GM21619 (cell line): ENCODE measurements around the gene PFKFB3.
"Not testable (repeated sequence)": the region's sequence is repeated elsewhere in the genome, so short reads cannot be mapped to it uniquely, and the experiment has no call there.

Source experiments
- ATAC-seq: cut with Tn5 transposase; IDR thresholded peaks from one replicate; pipeline ENCODE4 v1.9.1; 2021; ENCODE audit not compliant: unreplicated experiment

Gene PFKFB3

DNA sequence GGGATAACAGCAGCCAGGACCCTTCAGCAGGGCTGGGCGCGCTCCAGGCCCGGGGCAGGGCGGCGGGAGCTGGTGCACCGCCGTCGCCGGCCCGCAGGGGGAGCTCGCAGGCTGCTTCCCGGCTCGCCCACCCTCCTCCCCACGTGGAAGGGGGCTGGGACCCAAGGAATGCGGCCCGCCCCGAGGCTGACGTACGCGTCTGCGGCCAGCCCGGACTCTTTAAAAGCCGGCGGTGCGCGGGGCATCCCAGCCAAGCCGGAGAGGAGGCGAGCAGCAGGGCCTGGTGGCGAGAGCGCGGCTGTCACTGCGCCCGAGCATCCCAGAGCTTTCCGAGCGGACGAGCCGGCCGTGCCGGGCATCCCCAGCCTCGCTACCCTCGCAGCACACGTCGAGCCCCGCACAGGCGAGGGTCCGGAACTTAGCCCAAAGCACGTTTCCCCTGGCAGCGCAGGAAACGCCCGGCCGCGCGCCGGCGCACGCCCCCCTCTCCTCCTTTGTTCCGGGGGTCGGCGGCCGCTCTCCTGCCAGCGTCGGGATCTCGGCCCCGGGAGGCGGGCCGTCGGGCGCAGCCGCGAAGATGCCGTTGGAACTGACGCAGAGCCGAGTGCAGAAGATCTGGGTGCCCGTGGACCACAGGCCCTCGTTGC is at the start of gene PFKFB3:
PFKFB3 (plus strand) TSS at position 249 of the 647 bp plus-strand sequence; CDS start at position 578, 329 bp downstream.
- ATAC-seq: peak; percentile 67

DNA sequence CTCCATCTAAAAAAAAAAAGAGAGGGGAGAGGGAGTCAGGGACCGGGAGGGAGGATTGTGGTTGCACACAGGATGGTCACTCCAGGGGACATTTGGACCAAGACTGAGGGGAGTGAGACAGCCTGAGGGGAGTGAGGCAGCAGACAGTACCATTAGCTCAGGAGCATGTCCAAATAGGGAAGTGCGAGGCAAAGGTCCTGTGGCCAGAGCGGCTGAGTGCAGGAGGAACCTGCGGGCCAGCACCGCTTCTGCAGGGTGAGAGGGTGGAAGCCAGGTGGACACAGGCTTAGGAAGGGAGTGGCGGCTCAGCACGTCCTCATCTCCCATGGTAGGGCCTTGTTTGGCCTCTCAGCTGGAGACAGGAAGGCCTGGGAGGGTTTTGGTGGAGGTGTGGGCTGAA is 48.9 kb upstream of the PFKFB3 start:
- ATAC-seq: no peak

DNA sequence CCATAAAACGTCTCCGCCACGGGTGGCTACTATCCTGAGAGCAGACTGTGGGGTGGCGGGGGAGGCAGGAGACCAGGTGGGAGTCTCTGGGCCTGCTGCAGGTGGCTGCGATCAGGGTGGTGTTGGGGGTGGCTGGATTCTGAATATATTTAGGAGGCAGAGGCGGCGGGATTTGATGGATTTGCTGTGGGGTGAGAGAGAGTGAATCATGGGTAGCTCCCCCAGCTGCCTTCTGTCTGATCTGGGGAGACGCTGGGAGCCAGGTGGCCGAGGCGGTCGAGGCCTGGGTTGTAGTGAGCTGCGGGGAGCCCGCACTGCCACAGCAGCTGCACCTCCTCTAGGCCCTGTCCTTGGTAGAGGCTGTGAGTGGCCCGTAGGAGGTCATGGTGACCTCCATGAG is 48.2 kb upstream of the PFKFB3 start:
- no peak for ATAC-seq

DNA sequence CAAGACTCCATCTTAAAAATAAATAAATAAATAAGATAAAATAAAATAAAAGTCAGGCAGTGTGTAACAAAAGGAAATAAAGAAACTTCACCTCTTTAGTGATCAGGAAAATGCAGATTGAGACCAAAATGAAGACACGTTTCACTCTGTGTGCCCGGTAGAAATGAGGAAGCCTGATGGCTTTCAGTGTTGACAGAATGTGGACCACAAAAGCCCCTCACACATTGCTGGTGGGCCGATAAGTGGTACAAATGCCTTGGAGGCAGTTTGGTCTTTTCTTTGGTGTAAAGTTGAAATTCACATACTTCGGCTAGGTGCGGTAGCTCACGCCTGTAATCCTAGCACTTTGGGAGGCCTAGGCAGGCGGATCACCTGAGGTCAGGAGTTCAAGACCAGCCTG is 44.5 kb upstream of the PFKFB3 start:
- no peak for ATAC-seq

DNA sequence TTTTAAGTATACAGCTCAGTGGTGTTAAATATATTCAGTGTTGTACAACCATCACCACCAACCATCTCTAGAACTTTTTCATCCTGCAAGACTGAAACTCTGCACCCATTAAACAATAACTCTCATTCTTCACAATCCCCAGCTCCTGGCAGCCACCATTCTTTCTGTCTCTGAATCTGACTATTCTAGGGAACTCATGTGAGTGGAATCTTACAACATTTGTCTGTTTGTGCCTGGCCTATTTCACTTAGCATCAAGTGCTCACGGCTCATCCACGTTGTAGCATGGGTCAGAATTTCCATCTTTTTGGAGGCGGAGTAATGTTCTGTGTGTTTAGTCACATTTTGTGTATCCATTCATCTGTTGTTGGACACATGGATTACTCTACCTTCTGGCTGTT is 40.8 kb upstream of the PFKFB3 start:
- ATAC-seq: no peak

DNA sequence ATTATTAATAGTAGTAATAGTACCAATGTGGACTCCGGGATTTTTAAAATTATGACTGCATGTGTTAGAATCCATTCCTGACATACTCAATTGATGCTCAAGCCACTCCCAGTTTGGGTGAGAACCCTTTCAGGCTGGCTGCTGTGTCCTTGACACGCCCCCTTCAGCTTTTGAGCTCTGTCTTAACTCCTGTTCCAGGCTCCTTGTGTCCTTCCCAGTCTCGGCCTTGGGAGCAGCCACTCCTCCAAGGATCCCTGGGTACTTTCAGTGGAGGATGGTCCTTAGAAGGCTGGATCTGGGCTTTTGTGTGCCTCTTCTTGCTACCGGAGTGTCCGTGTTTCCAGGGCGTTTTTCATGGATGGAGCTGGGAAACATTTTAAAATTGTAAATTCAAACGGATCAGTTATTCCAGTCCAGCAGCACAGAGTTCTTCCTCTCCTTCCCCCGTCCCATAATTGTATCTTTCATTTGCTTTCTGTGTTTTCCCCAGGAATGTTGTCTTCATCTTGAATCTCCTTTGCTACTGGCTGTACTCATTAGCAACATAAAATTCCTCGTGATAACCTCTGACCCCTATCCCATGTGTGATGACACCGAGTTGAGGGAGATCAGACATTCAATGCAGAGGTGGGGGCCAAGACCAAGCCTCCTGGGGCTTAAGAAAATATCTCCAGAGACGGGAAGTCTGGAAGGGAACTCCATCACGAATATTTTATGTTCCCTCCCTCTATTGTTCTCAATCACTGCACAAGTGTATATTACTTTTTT is 40.0 kb upstream of the PFKFB3 start:
- no peak for ATAC-seq

DNA sequence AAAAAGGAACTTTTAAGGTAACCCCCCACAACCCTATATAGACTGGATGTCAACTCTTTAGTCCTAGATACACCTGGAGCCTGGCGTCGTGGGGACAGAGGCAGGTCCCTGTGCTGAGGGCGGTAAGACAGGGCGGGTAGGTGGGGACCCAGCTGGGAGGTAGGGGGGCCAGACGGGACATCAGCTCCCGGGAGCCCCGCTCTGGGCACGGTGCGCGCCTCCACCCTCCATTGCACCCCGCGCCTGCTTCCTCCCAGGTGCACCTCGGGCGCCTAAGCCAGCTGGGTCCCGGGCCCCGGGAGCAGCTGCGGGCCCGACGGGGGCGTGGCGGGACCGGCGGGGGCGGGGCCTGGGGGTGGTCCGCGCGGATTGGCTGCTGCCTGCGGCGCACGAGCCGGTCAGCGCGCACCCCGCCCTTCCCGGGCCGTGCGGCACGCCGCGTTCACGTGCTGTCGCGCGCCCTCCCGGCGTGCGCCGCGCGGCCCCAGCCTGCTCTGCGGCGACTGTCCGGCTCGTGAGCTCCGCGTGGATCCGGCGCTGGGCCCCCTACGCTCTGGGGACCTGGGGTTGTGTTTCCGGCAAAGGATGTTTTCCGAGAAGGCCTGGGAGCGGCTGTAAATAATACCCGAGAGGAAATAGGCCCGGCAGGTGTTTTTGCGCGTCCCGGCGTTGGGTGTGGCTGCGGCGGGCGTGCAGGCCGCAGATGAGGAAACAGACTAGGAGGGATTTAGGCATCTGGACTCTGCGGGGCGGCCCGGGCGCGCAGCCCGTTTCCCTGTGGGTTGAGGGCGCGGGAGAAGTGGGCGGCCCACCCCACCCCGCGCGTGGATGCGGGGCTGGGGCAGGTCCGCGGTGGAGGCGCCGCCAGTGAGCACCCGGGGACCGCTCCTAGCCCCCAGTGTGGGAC is 39.1 kb upstream of the PFKFB3 start:
- ATAC-seq: peak; percentile 92

DNA sequence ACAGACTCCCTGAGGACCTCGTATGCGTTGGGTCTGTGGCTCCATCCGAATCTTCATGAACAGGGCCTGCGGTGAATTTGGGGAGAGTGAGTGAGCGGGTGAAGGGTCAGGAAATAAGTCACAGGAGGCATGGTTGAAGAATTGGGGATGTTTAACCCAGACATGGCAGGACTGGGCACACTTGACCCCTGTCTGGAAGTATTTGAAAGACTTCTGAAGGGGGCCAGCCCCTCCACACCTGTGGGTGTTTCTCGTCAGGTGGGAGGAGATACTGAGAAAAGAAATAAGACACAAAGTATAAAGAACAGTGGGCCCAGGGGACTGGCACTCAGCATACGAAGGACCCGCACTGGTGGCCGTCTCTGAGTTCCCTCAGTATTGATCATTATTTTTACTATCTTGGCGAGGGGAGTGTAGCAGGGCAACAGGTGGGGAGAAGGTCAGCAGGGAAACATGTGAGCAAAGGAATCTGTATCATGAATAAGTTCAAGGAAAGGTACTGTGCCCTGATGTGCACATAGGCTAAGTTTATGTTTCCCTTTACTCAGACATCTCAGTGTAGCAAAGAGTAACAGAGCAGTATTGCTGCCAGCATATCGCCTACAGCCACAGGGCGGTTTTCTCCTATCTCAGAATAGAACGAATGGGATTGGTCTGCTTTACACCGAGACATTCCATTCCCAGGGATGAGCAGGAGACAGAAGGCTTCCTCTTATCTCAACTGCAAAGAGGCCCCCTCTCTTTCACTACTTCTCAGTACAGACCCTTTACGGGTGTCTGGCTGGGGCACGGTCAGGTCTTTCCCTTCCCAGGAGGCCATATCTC is 38.2 kb upstream of the PFKFB3 start:
- ATAC-seq: no peak

DNA sequence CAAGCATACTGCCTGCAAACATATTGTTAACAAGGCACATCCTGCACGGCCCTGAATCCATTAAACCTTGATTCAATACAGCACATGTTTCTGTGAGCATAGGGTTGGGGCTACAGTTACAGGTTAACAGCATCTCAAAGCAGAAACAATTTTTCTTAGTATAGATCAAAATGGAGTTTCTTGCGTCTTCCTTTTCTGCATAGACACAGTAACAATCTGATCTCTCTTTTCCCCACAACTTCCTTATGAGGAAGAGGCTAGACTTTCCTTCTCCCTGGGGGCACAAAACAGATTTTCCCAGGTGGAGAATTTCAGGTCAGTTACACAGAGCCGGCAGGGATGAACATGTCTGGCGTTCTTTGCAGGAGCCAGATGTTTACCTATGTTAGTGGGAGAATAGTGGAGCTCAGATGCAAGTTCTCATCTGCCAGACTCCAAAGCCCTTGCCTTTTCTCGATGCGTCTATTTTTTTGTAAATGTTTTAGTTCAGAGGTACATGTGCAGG is 37.5 kb upstream of the PFKFB3 start:
- ATAC-seq: no peak

DNA sequence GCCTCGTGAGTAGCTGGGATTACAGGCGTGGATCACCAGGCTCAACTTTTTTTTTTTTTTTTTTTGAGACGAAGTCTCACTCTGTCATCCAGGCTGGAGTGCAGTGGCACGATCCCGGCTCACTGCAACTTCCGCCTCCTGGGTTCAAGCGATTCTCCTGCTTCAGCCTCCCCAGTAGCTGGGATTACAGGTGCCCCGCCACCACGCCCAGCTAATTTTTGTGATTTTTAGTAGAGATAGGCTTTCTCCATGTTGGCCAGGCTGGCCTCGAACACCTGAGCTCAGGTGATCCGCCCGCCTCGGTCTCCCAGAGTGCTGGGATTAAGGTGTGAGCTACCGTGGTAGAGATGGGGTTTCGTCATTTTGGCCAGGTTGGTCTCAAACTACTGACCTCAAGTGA is 36.8 kb upstream of the PFKFB3 start:
- not testable (repeated sequence) for ATAC-seq

DNA sequence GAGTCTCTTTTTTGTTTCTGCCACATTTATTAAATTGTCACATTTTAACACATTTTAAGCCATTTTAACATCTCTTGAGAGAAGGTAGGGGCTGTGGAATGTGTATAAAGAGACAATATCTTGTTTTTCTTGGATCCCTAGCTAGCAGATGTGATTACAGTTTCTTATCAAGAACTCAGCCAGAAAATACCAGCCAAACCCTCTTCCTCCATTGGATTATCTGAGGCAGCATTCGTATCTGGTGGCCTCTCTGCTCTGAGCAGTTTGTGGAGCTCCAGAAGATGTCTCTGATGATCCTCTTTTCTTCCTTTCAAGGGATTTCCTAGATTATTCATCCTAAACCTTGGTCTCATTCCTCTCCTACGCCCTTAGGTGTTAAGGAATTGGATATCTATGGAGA is 35.3 kb upstream of the PFKFB3 start:
- ATAC-seq: no peak

DNA sequence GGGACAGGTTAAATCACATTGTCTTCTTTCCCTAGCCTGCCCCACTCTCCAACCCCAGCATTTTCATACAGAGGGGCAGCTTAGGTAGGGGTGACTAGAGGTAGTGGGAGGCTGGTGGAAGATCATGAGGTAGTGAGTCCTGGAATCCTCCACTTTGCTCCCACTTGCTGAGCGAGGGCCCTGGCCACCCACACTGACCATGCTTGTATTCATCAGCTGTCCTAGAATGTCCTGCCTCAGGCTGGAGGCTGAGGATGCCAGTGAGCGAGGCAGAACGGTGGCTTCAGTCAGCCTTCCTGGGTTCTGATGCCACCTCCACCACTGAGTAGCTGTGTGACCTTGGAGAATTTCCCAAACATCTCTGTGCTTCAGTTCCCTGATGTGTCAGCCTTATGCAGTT is 34.6 kb upstream of the PFKFB3 start:
- ATAC-seq: no peak

DNA sequence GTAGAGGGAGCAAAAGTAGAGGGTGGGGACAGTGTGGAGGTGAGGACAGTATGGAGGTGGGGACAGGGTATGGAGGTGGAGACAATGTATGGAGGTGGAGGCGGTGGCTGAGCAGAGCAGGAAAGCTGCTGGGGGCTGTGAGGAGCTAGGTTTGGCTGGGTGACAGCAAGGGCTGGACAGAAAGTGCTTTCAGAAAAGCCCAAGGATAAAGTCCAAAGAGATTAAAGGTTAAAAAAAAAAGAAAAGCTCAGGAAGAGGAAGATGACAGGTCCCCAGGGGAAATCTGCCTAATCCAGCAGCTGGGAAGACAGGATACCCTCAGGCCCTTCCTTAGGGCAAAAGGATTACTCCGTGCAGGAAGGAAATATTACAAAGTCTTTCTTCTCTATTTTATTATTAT is 32.1 kb upstream of the PFKFB3 start:
- ATAC-seq: no peak

DNA sequence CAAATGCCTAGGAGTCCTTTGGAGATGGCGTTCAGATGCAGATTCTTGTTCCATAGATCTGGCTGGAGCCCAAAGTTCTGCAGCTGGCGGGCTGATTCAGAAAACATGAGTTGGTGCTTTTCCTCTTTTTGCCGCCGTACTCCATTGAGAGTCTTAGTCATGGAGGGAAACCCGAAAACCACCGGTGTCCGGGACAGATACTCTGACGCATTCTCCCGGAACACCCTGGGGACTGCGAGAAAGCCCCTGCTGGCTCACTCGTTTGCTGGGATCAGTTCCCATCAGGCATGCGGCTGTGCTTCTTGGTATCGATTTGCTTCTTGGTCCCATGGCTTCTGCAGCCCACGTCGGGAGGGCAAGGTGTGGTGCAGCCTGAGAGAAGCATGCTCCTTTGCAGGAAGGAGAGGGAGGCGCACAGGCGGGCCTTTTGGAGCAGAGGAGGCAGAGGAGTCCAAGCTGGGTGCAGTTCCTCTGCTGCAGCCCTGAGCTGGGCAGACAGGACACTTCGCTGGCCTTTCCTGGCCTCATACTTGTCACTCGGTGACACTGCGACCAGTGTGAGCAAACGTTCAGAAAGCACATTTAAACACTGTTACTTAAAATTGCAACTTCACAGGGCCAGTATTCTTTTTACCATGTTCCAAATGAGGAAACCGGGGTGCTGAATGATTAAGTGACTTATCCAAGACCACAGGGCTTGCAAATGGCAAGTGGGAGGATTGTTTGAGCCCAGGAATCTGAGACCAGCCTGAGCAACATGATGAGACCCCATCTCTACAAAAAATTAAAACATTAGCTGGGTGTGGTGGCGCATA is 30.6 kb upstream of the PFKFB3 start:
- no peak for ATAC-seq

DNA sequence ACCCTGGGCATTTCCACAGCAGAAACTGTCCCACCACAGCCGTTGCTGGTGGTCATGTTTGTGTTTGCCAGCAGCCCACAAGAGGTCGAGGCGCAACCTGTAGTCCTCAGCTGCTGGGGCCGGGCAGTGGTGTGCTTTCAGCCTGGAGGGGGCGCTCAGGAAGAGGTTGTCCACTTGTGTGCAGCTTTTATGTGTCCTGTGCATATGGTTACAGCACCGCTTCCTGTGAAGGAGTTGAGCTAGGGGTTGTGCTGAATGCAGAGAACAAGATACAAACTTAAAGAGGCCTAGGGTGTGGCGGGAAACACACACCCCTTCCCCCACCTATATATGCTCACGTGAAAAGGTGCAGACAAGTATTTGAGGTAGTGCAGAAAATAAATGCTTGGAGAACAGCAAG is 29.5 kb upstream of the PFKFB3 start:
- ATAC-seq: no peak

DNA sequence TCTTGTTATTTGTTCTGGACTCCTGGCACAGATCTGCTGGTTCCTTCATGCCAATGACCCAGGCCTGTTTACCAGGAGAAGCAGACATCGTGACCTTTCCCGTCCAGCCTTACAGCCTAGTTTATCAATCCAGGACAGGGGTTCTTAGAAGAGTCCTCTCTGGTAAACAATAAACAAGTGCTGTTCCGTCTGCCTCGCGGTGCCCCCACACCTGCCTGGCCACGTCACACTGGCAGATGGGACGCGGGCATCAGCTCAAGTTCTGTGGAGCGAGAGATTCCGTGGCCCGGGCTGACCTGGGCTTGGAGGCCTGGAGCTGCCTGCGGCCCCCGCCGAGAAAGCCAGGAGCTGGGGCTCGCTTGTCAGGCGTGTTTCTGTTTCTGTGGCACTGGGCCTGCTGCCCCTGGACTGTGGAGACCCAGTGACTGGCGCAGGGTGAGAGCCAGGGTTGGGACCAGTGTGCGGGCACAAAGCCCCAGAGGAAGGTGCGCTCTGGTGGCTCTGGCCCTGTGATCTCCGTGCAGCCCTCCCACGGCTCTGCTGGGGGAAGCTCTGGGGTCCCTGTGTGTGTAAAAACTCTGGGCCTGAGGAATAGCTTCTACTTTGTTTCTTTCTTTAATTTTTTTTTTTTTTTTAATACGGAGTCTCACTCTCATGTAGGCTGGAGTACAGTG is 28.4 kb upstream of the PFKFB3 start:
- no peak for ATAC-seq

DNA sequence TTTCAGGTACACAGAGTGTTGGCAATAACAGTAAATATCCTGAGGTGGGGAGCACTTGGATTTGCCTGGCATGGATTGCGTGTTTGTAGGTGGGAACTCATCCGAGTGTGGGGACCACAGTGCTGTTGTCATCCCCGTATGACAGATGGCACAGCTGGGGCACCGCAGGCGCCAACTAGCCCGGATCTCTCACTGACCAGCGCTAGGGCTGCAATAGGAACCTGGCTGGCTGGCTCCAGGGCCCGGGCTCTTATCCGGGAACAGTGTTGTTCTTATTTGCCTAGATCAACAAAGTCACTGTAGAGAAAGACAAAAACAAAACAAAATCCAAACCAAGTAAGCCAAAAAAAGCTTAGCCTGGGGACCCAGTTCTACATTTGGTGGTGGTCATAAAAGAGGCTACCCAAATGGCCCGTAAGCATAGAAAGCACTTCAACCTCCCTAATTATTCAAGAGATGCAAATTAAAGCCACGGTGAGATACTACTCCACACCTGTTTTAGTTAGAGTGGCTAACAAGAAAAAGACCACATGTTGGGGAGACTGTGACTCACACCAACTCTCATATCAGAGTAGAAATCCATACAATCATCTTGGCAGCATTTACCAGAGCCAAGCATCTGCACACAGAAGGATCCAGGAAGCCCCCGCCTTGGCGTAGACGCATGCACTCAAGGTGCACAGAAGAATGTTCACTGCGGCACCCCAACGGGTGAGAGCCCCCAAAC is 27.2 kb upstream of the PFKFB3 start:
- ATAC-seq: no peak

DNA sequence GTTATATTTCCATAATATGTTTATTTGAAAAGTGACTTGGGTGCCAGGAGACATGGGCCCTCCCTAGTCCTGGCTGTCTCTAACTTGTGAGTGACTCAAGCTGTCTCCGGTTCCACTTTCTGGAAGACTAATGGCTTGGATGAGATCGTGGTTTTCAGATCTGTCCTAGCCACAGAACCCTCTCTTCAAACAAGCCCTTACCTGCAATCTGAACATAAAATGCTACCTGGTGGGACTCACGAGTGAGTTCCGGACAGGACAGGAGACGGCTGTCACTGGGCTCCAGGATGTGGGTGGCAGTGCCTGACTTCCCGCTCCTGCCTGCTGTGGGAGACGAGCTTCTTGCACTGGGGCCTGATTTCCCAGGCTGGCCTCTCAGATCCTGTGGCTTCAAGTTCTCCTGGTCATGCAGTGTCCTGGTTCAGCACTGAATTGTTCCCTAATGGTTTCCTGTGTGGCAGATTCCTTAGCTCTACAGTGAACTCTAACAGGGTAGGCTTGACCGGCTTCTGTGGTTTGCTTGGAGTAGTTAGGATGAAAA is 26.0 kb upstream of the PFKFB3 start:
- ATAC-seq: no peak
